NB4 (cell line): Measurements from ENCODE around the gene NT5DC4.

Source experiments
- CTCF ChIP-seq: IDR thresholded peaks from one replicate; pipeline ENCODE4 v1.5.1; 2012; ENCODE audit warnings: low read depth, low read length
- MAX ChIP-seq: IDR thresholded peaks from 2 replicates; pipeline ENCODE4 v1.6.1; 2011; ENCODE audit warnings: low read depth, low read length
- MYC ChIP-seq: IDR thresholded peaks from 2 replicates; pipeline ENCODE4 v1.6.1; 2011; ENCODE audit warnings: low read depth, low read length
- POLR2A ChIP-seq: IDR thresholded peaks from 2 replicates; pipeline ENCODE4 v1.6.1; 2011; ENCODE audit warnings: mild to moderate bottlenecking; ENCODE audit not compliant: insufficient read length; ENCODE audit errors: extremely low read depth

GRCh38 chr2:112720785-112721184 lies at the start of gene NT5DC4:
- no peak for TF ChIP-seq CTCF
- no peak for TF ChIP-seq POLR2A
- no peak for TF ChIP-seq MYC
- no peak for TF ChIP-seq MAX
